Measurements from ENCODE around the gene TENM4. TPM values are rescaled to one million over a fixed set of nuclear protein-coding genes. Genes with fewer than 3 reads are reported as not detected.

TENM4 gene
- total and polyA plus RNA-seq, 2 of the 13 experiments (the other 11 are each of a cell fraction or from before 2014, with no cell fraction given), result not detected

DNA sequence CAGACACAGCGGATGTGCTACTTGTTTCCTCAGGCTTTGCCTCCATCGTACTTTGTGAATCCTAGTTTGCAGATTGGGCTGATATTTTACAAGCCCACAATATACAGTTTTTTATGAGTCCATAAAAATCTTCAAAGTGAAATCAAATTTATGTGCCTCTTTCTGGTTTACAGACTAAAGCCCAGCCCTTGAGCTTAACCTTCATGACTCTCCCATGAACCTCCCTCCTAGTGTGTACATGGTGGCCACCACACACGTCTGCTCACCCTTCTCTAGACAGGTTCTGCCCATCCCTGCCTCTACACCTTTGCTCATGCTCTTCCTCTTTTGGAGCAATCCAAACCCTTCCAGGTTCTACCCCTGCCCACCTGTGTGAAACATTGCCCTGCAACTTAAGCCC is 129.4 kb downstream of the TENM4 start:
- Histone ChIP-seq H4K20me1 (ENCODE audit: insufficient read depth, low read length) (no peaks in the 10 kb centered on the region), H3K79me2 (ENCODE audit: insufficient read depth, low read length) (no peaks in the 10 kb centered on the region), H3K9me3 (ENCODE audit: low read length) (no peaks in the 10 kb centered on the region), H3K4me2 (ENCODE audit: low read depth, low read length) (no peak overlapping the region), H3K27ac (ENCODE audit: extremely low read length, insufficient read depth, low read length) (no peak overlapping the region), H3K27me3 (ENCODE audit: control insufficient read depth in 1 of 2, insufficient read depth in 2 of 2, low read length in 2 of 2) (peaks cover 0 to 1% of the 10 kb centered on the region in 2 experiments; a peak in 2 of 5 replicates), H3K36me3 (replicated peaks in 1 of 2; ENCODE audit: control insufficient read depth in 1 of 2, insufficient read depth in 2 of 2, low read length in 2 of 2) (no peaks in the 10 kb centered on the region), H3K4me1 (ENCODE audit: insufficient read depth, low read length) (no peaks in the 10 kb centered on the region), H2AFZ (ENCODE audit: low read length) (no peak overlapping the region), H3K9ac (ENCODE audit: insufficient read depth, low read depth, low read length) (no peak overlapping the region), H3K4me3 (replicated peaks in 1 of 3; ENCODE audit: insufficient read depth in 1 of 3, low read depth in 2 of 3, low read length in 3 of 3) (no peak overlapping the region)
- POLR2A ChIA-PET, result no interaction called here
- FAIRE-seq (no peak), DNase-seq (ENCODE audit: low spot score) (no peak), ATAC-seq (no peak)
- BruUV-seq (replicated peaks), result no TSS peak
- 0% methylated on average over 3 of the region's 3 CpGs for WGBS (ENCODE audit: low lambda C conversion rate)
- CTCF ChIA-PET (ENCODE audit: low intra/inter-chr PET ratio, low total read pairs), result no interaction called here
- intact Hi-C loops (cut with micrococcal nuclease; ENCODE audit: unreplicated experiment) (no loop called here), in situ Hi-C loops (cut with HindIII; ENCODE audit: extremely low pct_ligation_motif_present, low pct_unique_long_range_greater_than_20kb) (no loop called here)
- TF ChIP-seq ARNT (IDR thresholded peaks at IDR 0.05) (no peak), MAF1 (CRISPR knock-in tag; IDR thresholded peaks at IDR 0.05; ENCODE audit: borderline replicate concordance) (no peak), RFXAP (CRISPR knock-in tag; IDR thresholded peaks at IDR 0.05; ENCODE audit: borderline replicate concordance) (no peak), ZNF724P (CRISPR knock-in tag; IDR thresholded peaks at IDR 0.05; ENCODE audit: borderline replicate concordance) (no peak), MBNL3 (CRISPR knock-in tag; conservative IDR thresholded peaks at IDR 0.05) (no peak), SMC3 (IDR thresholded peaks at IDR 0.05; ENCODE audit: low read length) (no peak), ZNF253 (CRISPR knock-in tag; IDR thresholded peaks at IDR 0.05; ENCODE audit: borderline replicate concordance) (no peak), HNF4A (CRISPR knock-in tag; IDR thresholded peaks at IDR 0.05) (no peak), CAMTA2 (CRISPR knock-in tag; IDR thresholded peaks at IDR 0.05; ENCODE audit: borderline replicate concordance) (no peak)
- TF ChIP-seq, protein P1, sequence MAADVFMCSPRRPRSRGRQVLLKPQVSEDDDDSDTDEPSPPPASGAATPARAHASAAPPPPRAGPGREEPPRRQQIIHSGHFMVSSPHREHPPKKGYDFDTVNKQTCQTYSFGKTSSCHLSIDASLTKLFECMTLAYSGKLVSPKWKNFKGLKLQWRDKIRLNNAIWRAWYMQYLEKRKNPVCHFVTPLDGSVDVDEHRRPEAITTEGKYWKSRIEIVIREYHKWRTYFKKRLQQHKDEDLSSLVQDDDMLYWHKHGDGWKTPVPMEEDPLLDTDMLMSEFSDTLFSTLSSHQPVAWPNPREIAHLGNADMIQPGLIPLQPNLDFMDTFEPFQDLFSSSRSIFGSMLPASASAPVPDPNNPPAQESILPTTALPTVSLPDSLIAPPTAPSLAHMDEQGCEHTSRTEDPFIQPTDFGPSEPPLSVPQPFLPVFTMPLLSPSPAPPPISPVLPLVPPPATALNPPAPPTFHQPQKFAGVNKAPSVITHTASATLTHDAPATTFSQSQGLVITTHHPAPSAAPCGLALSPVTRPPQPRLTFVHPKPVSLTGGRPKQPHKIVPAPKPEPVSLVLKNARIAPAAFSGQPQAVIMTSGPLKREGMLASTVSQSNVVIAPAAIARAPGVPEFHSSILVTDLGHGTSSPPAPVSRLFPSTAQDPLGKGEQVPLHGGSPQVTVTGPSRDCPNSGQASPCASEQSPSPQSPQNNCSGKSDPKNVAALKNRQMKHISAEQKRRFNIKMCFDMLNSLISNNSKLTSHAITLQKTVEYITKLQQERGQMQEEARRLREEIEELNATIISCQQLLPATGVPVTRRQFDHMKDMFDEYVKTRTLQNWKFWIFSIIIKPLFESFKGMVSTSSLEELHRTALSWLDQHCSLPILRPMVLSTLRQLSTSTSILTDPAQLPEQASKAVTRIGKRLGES (CRISPR knock-in tag; IDR thresholded peaks at IDR 0.05; ENCODE audit: borderline replicate concordance), result no peak
- TF ChIP-seq, protein P2, sequence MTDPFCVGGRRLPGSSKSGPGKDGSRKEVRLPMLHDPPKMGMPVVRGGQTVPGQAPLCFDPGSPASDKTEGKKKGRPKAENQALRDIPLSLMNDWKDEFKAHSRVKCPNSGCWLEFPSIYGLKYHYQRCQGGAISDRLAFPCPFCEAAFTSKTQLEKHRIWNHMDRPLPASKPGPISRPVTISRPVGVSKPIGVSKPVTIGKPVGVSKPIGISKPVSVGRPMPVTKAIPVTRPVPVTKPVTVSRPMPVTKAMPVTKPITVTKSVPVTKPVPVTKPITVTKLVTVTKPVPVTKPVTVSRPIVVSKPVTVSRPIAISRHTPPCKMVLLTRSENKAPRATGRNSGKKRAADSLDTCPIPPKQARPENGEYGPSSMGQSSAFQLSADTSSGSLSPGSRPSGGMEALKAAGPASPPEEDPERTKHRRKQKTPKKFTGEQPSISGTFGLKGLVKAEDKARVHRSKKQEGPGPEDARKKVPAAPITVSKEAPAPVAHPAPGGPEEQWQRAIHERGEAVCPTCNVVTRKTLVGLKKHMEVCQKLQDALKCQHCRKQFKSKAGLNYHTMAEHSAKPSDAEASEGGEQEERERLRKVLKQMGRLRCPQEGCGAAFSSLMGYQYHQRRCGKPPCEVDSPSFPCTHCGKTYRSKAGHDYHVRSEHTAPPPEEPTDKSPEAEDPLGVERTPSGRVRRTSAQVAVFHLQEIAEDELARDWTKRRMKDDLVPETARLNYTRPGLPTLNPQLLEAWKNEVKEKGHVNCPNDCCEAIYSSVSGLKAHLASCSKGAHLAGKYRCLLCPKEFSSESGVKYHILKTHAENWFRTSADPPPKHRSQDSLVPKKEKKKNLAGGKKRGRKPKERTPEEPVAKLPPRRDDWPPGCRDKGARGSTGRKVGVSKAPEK (CRISPR knock-in tag; IDR thresholded peaks at IDR 0.05; ENCODE audit: borderline replicate concordance), result no peak
- TF ChIP-seq, protein P3, sequence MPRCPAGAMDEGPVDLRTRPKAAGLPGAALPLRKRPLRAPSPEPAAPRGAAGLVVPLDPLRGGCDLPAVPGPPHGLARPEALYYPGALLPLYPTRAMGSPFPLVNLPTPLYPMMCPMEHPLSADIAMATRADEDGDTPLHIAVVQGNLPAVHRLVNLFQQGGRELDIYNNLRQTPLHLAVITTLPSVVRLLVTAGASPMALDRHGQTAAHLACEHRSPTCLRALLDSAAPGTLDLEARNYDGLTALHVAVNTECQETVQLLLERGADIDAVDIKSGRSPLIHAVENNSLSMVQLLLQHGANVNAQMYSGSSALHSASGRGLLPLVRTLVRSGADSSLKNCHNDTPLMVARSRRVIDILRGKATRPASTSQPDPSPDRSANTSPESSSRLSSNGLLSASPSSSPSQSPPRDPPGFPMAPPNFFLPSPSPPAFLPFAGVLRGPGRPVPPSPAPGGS (CRISPR knock-in tag; IDR thresholded peaks at IDR 0.05), result no peak

All from HepG2 (cell line).